HepG2 (cell line): ENCODE measurements around the gene EXTL1. TPM values are rescaled to one million over a fixed set of nuclear protein-coding genes. Genes with fewer than 3 reads are reported as not detected.

Source experiments
- ATAC-seq: fragments of 200-7000 bp; cut with Tn5 transposase; 3 replicates; pipeline ENCODE4 v1.9.1; 2020; ENCODE audit warnings: mild to moderate bottlenecking, moderate library complexity
- BruUV-seq: library from RNA; stranded (reverse); fragments of 400-500 nt; replicated peaks from 2 replicates; lab custom pipeline; 2021; lab: Mats Ljungman, UMichigan
- CTCF ChIA-PET: fragments of 300-600 bp; formaldehyde crosslinking; extraction: SDS; loops from one replicate; lab custom pipeline; 2021; ENCODE audit warnings: low total read pairs, inconsistent platforms, low intra/inter-chr PET ratio; lab: Yijun Ruan, JAX
- POLR2A ChIA-PET: fragments of 350-600 bp; sonication (Branson Sonifier 250); formaldehyde crosslinking; loops from one replicate; lab custom pipeline; 2020; ENCODE audit warnings: antibody characterized with exemption, inconsistent platforms; lab: Yijun Ruan, JAX
- DNase-seq: peaks from one replicate; pipeline ENCODE4 v3.0.0-alpha.2; 2015; ENCODE audit warnings: low spot score
- FAIRE-seq: peaks from 3 replicates; lab custom pipeline; 2011; peaks lifted over from hg19 to GRCh38; lab: Jason Lieb, UNC
- H2AFZ ChIP-seq: one replicate; pipeline ENCODE4 v1.6.1; 2011; ENCODE audit warnings: low read length, inconsistent platforms
- H3K27ac ChIP-seq: fragments of 300-600 bp; 3 replicates; pipeline ENCODE4 v1.8.0; 2011; ENCODE audit warnings: mixed run types, mild to moderate bottlenecking, mixed read lengths, low read length, inconsistent platforms; ENCODE audit not compliant: insufficient read depth; ENCODE audit errors: extremely low read length
- H3K27me3 ChIP-seq, 2 experiments: fragments of 200-600 bp in 1 of 2; 2 replicates in 1 of 2; 3 replicates in 1 of 2; pipeline versions ENCODE4 v1.6.0 to v1.8.0; 2011; ENCODE audit warnings: low read length in 2 of 2, mild to moderate bottlenecking in 2 of 2, moderate library complexity in 2 of 2, inconsistent platforms in 1 of 2; ENCODE audit not compliant: insufficient read depth in 2 of 2, control insufficient read depth in 1 of 2
- H3K36me3 ChIP-seq, 2 experiments: fragments of 200-600 bp in 1 of 2; replicated peaks in 1 of 2; 2 replicates in 1 of 2; 3 replicates in 1 of 2; pipeline versions ENCODE4 v1.5.1 to v1.8.0; 2011; ENCODE audit warnings: low read length in 2 of 2, inconsistent platforms in 1 of 2; ENCODE audit not compliant: insufficient read depth in 2 of 2, control insufficient read depth in 1 of 2
- H3K4me1 ChIP-seq: 2 replicates; pipeline ENCODE4 v1.5.1; 2012; ENCODE audit warnings: low read length, inconsistent platforms; ENCODE audit not compliant: insufficient read depth
- H3K4me2 ChIP-seq: 2 replicates; pipeline ENCODE4 v1.6.0; 2011; ENCODE audit warnings: low read depth, low read length, inconsistent platforms
- H3K4me3 ChIP-seq, 3 experiments: fragments of 200-600 bp in 1 of 3; sonication (generic), shearing (Covaris generic) in 1 of 3; replicated peaks in 1 of 3; 2 replicates each; pipeline ENCODE4 v1.5.1; 2011 to 2016; ENCODE audit warnings: low read length in 3 of 3, inconsistent platforms in 2 of 3, low read depth in 2 of 3, mild to moderate bottlenecking in 2 of 3, control low read depth in 1 of 3, mixed read lengths in 1 of 3; ENCODE audit not compliant: insufficient read depth in 1 of 3
- H3K79me2 ChIP-seq: one replicate; pipeline ENCODE4 v1.6.1; 2011; ENCODE audit warnings: low read length, inconsistent platforms; ENCODE audit not compliant: insufficient read depth
- H3K9ac ChIP-seq: 2 replicates; pipeline ENCODE4 v1.6.0; 2011; ENCODE audit warnings: mild to moderate bottlenecking, low read depth, low read length, inconsistent platforms; ENCODE audit not compliant: insufficient read depth
- H3K9me3 ChIP-seq: 2 replicates; pipeline ENCODE4 v1.5.1; 2012; ENCODE audit warnings: mild to moderate bottlenecking, low read length
- H4K20me1 ChIP-seq: 2 replicates; pipeline ENCODE4 v1.6.0; 2011; ENCODE audit warnings: inconsistent platforms, mild to moderate bottlenecking, low read length, moderate library complexity; ENCODE audit not compliant: insufficient read depth
- ADNP ChIP-seq: sonication (generic); formaldehyde crosslinking; IDR thresholded peaks from 2 replicates; pipeline ENCODE4 v1.4.0; 2020; ENCODE audit warnings: missing genetic modification reagents
- DBP ChIP-seq: sonication (generic); formaldehyde crosslinking; IDR thresholded peaks from 2 replicates; pipeline ENCODE4 v1.4.0; 2020; ENCODE audit warnings: missing genetic modification reagents; ENCODE audit errors: not compliant biosample characterization
- FOXO1 ChIP-seq: sonication (generic); formaldehyde crosslinking; IDR thresholded peaks from 2 replicates; pipeline ENCODE4 v1.4.0; 2020; ENCODE audit warnings: missing genetic modification reagents
- IRF9 ChIP-seq: sonication (generic); formaldehyde crosslinking; IDR thresholded peaks from 2 replicates; pipeline ENCODE4 v1.8.0; 2022; ENCODE audit warnings: missing genetic modification reagents, mild to moderate bottlenecking, borderline replicate concordance
- NRL ChIP-seq: sonication (generic); formaldehyde crosslinking; IDR thresholded peaks from 2 replicates; pipeline ENCODE4 v1.5.0; 2020; ENCODE audit warnings: missing genetic modification reagents, mild to moderate bottlenecking, moderate library complexity, borderline replicate concordance
- PHB2 ChIP-seq: fragments of 450-650 bp; IDR thresholded peaks from 2 replicates; pipeline ENCODE4 v1.6.1; 2018; ENCODE audit not compliant: partially characterized antibody
- REL ChIP-seq: sonication (generic); formaldehyde crosslinking; conservative IDR thresholded peaks from 2 replicates; pipeline ENCODE4 v1.8.0; 2022; ENCODE audit warnings: mild to moderate bottlenecking, missing genetic modification reagents, moderate library complexity
- TEAD2 ChIP-seq: sonication (generic); formaldehyde crosslinking; IDR thresholded peaks from 2 replicates; pipeline ENCODE4 v1.9.0; 2021; ENCODE audit warnings: missing genetic modification reagents
- ZBTB34 ChIP-seq: sonication (generic); formaldehyde crosslinking; IDR thresholded peaks from 2 replicates; pipeline ENCODE4 v1.8.0; 2022; ENCODE audit warnings: mild to moderate bottlenecking, missing genetic modification reagents
- ZNF460 ChIP-seq: sonication (generic); formaldehyde crosslinking; IDR thresholded peaks from 2 replicates; pipeline ENCODE4 v1.5.1; 2020; ENCODE audit warnings: missing genetic modification reagents, mild to moderate bottlenecking, borderline replicate concordance
- ZNF569 ChIP-seq: sonication (generic); formaldehyde crosslinking; IDR thresholded peaks from 2 replicates; pipeline ENCODE4 v1.5.0; 2020; ENCODE audit warnings: mild to moderate bottlenecking, missing genetic modification reagents, moderate library complexity, borderline replicate concordance
- ZNF749 ChIP-seq: sonication (generic); formaldehyde crosslinking; IDR thresholded peaks from 2 replicates; pipeline ENCODE4 v1.8.0; 2022; ENCODE audit warnings: mild to moderate bottlenecking, missing genetic modification reagents, moderate library complexity, borderline replicate concordance
- WGBS: methylation state at CpG from one replicate; pipeline ENCODE4 v1.1.6; 2017; ENCODE audit warnings: low lambda C conversion rate; 5-methylcytosine and 5-hydroxymethylcytosine counted together
- in situ Hi-C: cut with HindIII; loops from 2 replicates; pipeline ENCODE4 v1.10.0; 2017; ENCODE audit warnings: low pct_unique_long_range_greater_than_20kb; ENCODE audit not compliant: extremely low pct_ligation_motif_present
- intact Hi-C: fragments of 100-400 bp; cut with micrococcal nuclease; formaldehyde crosslinking; loops from one replicate; pipeline ENCODE4 v1.10.0; 2022; ENCODE audit not compliant: unreplicated experiment
- polyA plus RNA-seq, 8 experiments: library from polyadenylated mRNA; depleted of rRNA in 3 of 8; stranded (reverse) in 7 of 8; unstranded in 1 of 8; fragments of >200 nt; fragmentation: Illumina TruSeq in 4 of 8; extraction: Trizol in 4 of 8; gene quantifications; 2 replicates each; pipeline versions ENCODE4 v1.2.1 to v1.2.3, GENCODE V29; 2011 to 2016; ENCODE audit warnings: low read depth in 4 of 8, missing spikeins in 1 of 8, mixed read lengths in 1 of 8; ENCODE audit not compliant: insufficient read depth in 1 of 8
- total RNA-seq, 5 experiments: library from RNA; depleted of rRNA; stranded (reverse); fragments of >200 nt; fragmentation: Illumina TruSeq; extraction: Trizol; gene quantifications; 2 replicates each; pipeline ENCODE4 v1.2.3, GENCODE V29; 2016; ENCODE audit warnings: low read depth in 1 of 5

The EXTL1 gene
- total and polyA plus RNA-seq, 2 of the 13 experiments (the other 11 are each of a cell fraction or from before 2014, with no cell fraction given), result 0.35 to 1.0 TPM

GRCh38 chr1:26064553-26064952, 43.0 kb downstream of the EXTL1 start:
- Histone ChIP-seq H3K36me3 (no peaks in the 10 kb centered on the region), H3K4me3 (no peak overlapping the region), H3K79me2 (no peaks in the 10 kb centered on the region), H3K9ac (no peak overlapping the region), H3K4me1 (peaks cover 7% of the 10 kb centered on the region; the same call in 1 of the 2 replicates), H3K27me3 (peaks cover 7 to 62% of the 10 kb centered on the region in 2 experiments; a peak in 4 of 5 replicates), H3K4me2 (no peak overlapping the region), H3K9me3 (no peaks in the 10 kb centered on the region), H3K27ac (no peak overlapping the region)
- FAIRE-seq, result no peak
- 12% methylated on average over 3 of the region's 3 CpGs for WGBS
- no TSS peak for BruUV-seq
- POLR2A ChIA-PET, result no interaction called here
- TF ChIP-seq FOXO1 (CRISPR knock-in tag) (no peak), ZBTB34 (CRISPR knock-in tag) (no peak), ADNP (CRISPR knock-in tag) (no peak), NRL (CRISPR knock-in tag) (no peak), IRF9 (CRISPR knock-in tag) (no peak), DBP (CRISPR knock-in tag) (no peak), ZNF569 (CRISPR knock-in tag) (no peak), ZNF749 (CRISPR knock-in tag) (no peak), ZNF460 (CRISPR knock-in tag) (no peak), REL (CRISPR knock-in tag) (no peak), PHB2 (no peak), TEAD2 (CRISPR knock-in tag) (no peak)
- TF ChIP-seq, all 625 proteins: peak for 0
- in situ Hi-C loops (no loop called here), intact Hi-C loops (no loop called here)
- DNase-seq (no peak), ATAC-seq (no peak)
- no peak overlapping the region for H2AFZ ChIP-seq
- H4K20me1 ChIP-seq, result no peaks in the 10 kb centered on the region
- CTCF ChIA-PET, result no interaction called here
